Measurements from ENCODE around the gene ERC2.

Gene ERC2

DNA sequence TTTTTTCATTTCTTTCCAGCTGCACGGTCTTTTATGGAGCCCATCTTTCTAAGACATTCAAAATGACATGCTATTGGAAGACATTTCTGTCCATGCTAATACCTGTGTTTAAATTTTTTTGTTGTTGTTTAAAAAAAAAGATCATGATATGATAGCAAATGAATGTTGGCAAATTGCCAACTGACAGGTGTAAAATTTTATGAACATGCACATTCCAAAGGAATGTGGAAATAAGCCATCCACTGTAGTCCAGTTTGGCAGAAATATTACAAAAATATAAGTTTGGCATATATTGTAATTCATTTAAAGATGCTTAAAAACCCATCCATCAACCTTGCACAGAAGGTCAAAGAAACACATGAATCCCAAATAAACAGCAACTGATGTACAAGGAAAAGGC is 905.6 kb downstream of the ERC2 start:
- TF ChIP-seq, protein P1, sequence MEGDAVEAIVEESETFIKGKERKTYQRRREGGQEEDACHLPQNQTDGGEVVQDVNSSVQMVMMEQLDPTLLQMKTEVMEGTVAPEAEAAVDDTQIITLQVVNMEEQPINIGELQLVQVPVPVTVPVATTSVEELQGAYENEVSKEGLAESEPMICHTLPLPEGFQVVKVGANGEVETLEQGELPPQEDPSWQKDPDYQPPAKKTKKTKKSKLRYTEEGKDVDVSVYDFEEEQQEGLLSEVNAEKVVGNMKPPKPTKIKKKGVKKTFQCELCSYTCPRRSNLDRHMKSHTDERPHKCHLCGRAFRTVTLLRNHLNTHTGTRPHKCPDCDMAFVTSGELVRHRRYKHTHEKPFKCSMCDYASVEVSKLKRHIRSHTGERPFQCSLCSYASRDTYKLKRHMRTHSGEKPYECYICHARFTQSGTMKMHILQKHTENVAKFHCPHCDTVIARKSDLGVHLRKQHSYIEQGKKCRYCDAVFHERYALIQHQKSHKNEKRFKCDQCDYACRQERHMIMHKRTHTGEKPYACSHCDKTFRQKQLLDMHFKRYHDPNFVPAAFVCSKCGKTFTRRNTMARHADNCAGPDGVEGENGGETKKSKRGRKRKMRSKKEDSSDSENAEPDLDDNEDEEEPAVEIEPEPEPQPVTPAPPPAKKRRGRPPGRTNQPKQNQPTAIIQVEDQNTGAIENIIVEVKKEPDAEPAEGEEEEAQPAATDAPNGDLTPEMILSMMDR (IDR thresholded peaks at IDR 0.05), result no peak
- no peak for TF ChIP-seq ZFX (IDR thresholded peaks at IDR 0.05; ENCODE audit: borderline replicate concordance)

DNA sequence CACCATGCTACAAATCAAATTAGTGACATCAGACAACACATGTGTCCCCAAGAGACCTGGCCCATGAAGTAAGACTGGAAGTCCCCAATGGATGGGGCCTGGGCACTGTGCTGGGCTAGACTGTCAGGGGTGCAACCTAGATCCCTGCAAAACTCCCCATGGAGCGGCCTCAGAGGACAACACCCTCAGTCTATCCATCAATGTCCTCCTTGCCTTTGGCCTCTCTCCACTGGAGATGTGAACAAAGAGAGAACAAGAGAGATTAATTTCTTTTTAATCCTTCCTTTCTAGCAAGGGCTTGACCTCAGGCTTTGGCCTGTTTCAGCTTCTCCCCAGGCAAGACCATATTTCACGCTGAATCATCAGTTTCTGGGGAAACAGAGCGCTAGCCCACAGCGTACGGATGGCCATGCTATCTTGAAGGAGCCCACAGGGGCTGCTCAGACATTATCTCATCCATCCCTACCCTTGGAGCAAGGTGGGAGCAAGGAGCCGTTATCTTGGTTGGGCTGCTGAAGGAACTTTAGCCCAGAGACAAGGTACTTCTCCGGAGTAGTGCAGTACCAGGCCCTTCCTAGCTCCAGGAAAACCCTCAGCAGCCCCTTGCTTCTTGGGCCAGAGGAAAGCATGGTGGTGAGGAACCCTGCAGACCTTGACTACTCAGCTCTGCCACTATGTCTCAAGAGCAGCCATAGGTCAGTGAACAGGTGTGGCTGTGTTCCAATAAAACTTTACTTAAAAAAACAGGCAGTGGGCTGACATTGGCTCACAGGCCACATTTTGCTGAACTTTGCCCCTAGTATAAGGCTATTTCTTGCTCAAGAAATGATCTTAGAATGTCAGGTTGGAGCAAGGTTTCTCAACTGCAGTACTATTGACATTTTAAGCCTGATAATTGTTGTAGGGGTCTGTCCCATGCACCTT is 908.5 kb downstream of the ERC2 start:
- no peak for TF ChIP-seq ZFX (IDR thresholded peaks at IDR 0.05; ENCODE audit: borderline replicate concordance)
- TF ChIP-seq, protein P1 (IDR thresholded peaks at IDR 0.05), result no peak
- no peak overlapping the region for H3K27ac ChIP-seq

More for the DNA sequence above, 905.6 kb downstream of the ERC2 start:
- H3K27ac ChIP-seq, result no peak overlapping the region

DNA sequence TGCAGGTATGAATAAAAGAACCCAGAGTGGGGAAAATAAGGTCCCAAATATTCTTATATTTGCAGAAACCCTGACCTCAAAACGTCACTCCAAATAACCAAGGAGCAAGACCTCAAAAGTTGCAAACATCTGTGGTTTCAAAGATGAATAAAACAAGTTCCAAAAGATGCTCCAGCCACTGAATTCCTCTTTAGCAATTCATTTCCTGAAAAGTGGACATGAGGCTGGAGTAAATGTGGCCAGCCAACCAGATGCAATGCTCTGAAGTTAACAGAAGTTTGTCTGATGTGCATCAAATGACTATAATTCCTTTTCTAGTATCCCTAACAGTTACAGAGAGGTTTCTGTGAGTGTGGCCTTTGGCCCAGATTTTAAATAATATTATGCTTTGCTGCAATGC is 910.0 kb downstream of the ERC2 start:
- H3K27ac ChIP-seq, result no peak overlapping the region
- TF ChIP-seq, protein P1 (IDR thresholded peaks at IDR 0.05), result no peak
- TF ChIP-seq ZFX (IDR thresholded peaks at IDR 0.05; ENCODE audit: borderline replicate concordance), result no peak

DNA sequence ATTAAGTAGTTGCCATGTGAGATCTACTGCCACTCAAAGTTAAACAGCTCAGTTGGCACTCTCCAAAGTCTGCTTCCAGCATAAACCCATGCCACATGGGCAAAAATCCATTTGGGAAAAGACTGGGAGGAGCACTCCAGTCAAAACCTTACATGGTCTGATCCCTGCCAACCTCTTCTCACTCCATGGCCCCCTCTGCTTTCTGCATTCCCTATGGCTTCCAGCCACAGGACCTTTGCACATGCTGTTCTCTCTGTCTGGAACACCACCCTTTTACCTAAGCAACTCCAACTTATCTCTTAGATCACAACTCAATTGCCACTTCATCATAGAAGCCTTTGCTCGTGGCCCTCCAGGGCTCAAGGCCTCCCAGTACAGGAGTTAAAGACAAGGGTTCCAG is 910.7 kb downstream of the ERC2 start:
- no peak for TF ChIP-seq ZFX (IDR thresholded peaks at IDR 0.05; ENCODE audit: borderline replicate concordance)
- TF ChIP-seq, protein P1 (IDR thresholded peaks at IDR 0.05), result no peak
- H3K27ac ChIP-seq, result no peak overlapping the region

DNA sequence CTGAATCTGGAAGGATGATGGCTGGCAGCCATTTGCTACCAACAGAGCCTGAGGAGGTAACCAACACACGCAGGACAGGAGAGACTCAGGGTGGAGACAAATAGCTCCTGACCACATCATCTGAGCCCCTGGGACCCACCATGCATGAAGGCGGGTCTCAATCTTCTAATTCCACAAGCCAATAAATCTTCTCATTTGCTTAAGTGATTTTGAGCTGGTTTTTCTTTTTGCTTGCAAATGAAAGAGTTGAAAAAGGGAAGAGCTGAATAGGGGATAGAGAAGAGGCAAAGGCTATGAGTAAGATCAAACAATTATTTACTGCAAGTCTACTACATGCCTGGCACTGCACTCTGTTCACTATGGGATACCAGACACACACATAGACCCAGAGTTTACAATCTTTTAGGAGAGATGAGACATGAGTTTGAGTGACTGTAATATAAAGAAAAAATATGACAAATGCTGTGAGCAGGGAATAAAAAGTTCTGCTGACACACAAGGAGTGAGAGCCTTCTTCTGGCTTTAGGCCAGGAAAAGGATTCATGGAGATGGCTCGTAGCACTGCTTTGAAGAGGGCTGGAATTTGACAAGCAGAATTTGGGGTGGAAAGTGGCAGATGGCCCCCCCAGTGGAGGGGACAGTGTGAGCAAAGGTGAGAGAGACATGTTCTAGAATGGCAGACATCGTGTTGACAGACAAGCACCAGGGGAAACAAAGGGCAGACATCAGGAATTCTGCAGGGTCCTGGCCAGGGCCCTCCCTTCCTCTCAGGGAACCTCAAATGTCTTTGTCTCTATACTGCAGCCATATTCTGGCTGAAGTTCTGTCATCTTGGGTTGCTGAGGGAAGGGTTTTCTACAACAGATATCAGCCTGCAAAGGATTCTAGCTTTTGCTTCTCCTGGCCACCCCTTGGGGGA is 911.4 kb downstream of the ERC2 start:
- H3K27ac ChIP-seq, result no peak overlapping the region
- no peak for TF ChIP-seq ZFX (IDR thresholded peaks at IDR 0.05; ENCODE audit: borderline replicate concordance)
- TF ChIP-seq, protein P1 (IDR thresholded peaks at IDR 0.05), result no peak

DNA sequence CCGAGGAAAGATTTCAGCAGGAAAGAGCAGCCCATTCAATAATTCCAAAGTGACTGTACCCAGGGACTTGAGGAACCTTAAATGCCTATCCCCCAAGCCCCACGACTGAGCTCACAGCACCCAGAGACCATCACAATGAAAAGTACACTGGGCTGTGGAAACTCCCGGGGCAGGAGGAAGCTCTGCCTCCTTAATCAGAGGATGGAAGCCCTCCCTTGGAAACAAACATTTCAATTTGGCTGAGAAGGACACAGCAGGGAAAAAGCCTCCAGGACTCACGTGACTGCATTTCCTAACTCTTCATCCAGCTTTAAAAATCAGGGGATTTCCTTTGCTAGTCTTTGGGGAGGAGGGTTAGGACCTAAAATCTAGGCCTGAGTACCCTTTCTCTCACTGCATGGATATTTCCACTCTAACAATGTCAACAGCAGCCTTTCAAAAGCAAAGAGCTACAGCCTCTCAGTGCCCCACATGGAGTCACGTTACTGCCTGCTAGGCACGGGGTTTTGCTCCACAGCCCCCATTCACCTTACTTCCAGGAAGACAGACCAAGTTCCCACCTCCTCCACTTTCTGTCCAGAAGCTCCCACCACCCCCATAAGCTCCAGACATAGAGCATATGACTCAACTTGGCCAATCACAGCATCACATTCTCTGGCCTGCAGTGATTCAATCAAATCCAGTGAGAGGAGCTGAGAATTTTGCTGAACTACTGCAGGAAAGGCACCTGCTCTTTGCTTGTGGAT is 912.2 kb downstream of the ERC2 start:
- no peak overlapping the region for H3K27ac ChIP-seq
- TF ChIP-seq ZFX (IDR thresholded peaks at IDR 0.05; ENCODE audit: borderline replicate concordance), result no peak
- TF ChIP-seq, protein P1 (IDR thresholded peaks at IDR 0.05), result no peak

Data from 22Rv1 (cell line).